Vagina (tissue), 2 donors: ENCODE measurements around the gene ARPP21. TPM values are rescaled to one million over a fixed set of nuclear protein-coding genes. Genes with fewer than 3 reads are reported as not detected.

ENCODE experiments used
- DNase-seq, 2 donors: peaks; one replicate each; pipeline ENCODE4 v3.0.0-alpha.2; 2017; ENCODE audit errors: extremely low spot score in 2 of 2
- H3K27ac ChIP-seq: fragments of 200-600 bp; sonication (generic); one replicate; pipeline ENCODE4 v1.5.1; 2019
- H3K27me3 ChIP-seq: fragments of 200-600 bp; sonication (generic); one replicate; pipeline ENCODE4 v1.5.1; 2019
- H3K36me3 ChIP-seq, 2 donors: fragments of 200-600 bp; sonication (generic); one replicate each; pipeline ENCODE4 v1.5.1; 2017 to 2019
- H3K4me1 ChIP-seq: fragments of 200-600 bp; sonication (generic); one replicate; pipeline ENCODE4 v1.5.1; 2019
- H3K4me3 ChIP-seq, 2 donors: fragments of 200-600 bp; sonication (generic); 1 replicate in 1 of 2; 2 replicates in 1 of 2; pipeline ENCODE4 v1.5.1; 2016 to 2019
- H3K9me3 ChIP-seq: fragments of 200-600 bp; sonication (generic); one replicate; pipeline ENCODE4 v1.5.1; 2019
- CTCF ChIP-seq, 3 experiments: fragments of 450-650 bp in 2 of 3; fragments of 200-600 bp in 1 of 3; sonication (generic) in 1 of 3; IDR thresholded peaks; one replicate each; pipeline ENCODE4 v1.5.1; 2017 to 2019; ENCODE audit warnings: antibody characterized with exemption in 3 of 3, mild to moderate bottlenecking in 2 of 3, moderate library complexity in 2 of 3
- POLR2A ChIP-seq, 2 donors: fragments of 450-650 bp; IDR thresholded peaks; one replicate each; pipeline ENCODE4 v1.6.1; 2017; ENCODE audit warnings: antibody characterized with exemption in 2 of 2, mild to moderate bottlenecking in 2 of 2, moderate library complexity in 2 of 2
- POLR2AphosphoS5 ChIP-seq, 2 donors: sonication (generic); formaldehyde crosslinking; IDR thresholded peaks; one replicate each; pipeline ENCODE4 v1.9.0; 2017; ENCODE audit warnings: antibody characterized with exemption in 2 of 2, mild to moderate bottlenecking in 2 of 2, low read depth in 1 of 2; ENCODE audit not compliant: insufficient read depth in 1 of 2
- intact Hi-C: fragments of 100-400 bp; cut with DNase I; formaldehyde crosslinking; loops from one replicate; pipeline ENCODE4 v1.15.1; 2023
- total RNA-seq: library from RNA; depleted of rRNA; stranded (reverse); fragments of >200 nt; gene quantifications from one replicate; pipeline ENCODE4 v1.2.3, GENCODE V29; 2016

The ARPP21 gene
- total RNA-seq, 1 donor from 2014 or later: not detected

DNA sequence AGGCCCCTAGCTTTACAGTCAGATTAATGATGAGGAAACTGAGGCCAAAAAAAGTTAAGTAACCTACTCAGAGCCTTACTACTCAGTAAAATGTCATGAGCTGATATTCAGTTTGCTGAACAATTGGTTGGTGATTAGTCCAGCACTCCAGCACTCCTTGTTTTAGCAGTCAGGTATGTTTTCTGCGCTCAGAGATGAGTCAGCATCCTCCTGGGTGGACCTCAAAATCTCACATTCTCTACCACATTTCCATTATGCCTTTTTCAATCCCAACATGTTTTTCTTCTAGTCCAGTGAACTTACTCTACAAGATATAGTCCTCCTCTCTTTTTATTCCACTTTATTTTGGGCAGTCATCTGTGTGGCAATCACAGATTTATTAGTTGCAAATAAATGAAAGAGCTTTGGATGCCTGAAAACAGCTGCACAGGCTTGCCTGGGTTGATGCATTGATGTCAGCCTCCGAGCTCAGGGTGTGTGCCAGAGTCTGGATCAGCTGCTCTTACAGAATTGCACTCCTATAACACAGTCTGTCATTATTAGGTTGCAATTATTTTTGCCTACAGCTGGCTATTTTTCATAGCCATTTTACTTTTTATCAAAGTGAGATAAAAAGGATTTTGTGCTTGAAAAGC, 133.2 kb downstream of the ARPP21 start:
- Histone ChIP-seq H3K27me3 (no peaks in the 10 kb centered on the region), H3K36me3 (no peaks in the 10 kb centered on the region), H3K4me1 (no peaks in the 10 kb centered on the region), H3K27ac (no peak overlapping the region), H3K9me3 (no peaks in the 10 kb centered on the region), H3K4me3 (no peak overlapping the region)
- DNase-seq: no peak
- TF ChIP-seq POLR2AphosphoS5 (IDR thresholded peaks at IDR 0.05; ENCODE audit: insufficient read depth in 1 of 2, low read depth in 1 of 2): no peak
- no peak for TF ChIP-seq POLR2A (IDR thresholded peaks at IDR 0.05)
- TF ChIP-seq CTCF (IDR thresholded peaks at IDR 0.05): no peak
- intact Hi-C loops: no loop called here

DNA sequence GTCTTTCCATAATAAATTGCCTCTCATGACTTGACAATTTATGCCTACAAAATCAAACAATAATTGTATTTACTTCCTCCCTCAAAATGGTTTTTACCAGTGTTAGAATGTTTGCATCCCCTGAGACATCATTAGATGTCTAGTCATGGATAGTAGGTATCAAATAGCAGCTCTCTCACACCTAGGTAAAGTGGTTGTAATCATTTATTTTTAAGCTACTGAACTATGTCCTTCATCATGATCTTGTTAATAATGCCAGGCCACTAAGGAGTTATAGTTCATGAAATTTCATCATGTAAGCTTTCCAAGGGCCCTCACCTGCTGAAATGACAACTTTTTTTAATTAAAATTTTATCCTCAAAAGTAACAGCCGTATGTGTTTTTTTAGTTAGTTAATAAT, 134.1 kb downstream of the ARPP21 start:
- intact Hi-C loops: no loop called here
- Histone ChIP-seq H3K36me3 (no peaks in the 10 kb centered on the region), H3K27ac (no peak overlapping the region), H3K4me3 (no peak overlapping the region), H3K4me1 (no peaks in the 10 kb centered on the region), H3K9me3 (no peaks in the 10 kb centered on the region), H3K27me3 (no peaks in the 10 kb centered on the region)
- TF ChIP-seq POLR2AphosphoS5 (IDR thresholded peaks at IDR 0.05; ENCODE audit: insufficient read depth in 1 of 2, low read depth in 1 of 2) (no peak), POLR2A (IDR thresholded peaks at IDR 0.05) (no peak), CTCF (IDR thresholded peaks at IDR 0.05) (no peak)
- DNase-seq: no peak

DNA sequence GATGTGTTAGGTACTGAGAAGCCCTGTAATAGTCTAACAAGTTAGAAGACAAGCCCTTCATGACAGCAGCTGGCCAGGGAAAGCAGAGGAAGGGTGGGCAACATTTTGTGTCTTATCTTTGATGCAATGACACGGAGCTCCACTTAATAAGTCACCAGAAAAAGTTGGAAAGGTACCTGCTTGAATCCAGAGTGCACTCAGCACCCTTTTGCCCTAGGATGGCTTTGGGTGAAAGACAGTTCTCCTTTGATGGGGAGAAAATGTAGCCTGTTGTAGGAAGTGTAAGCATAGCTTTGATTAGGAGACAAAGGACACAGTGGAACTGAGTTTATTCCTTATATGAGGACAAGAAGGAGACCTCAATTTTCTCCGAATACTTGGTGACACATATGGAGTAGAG, 137.0 kb downstream of the ARPP21 start:
- no peak overlapping the region for H3K4me3 ChIP-seq
- intact Hi-C loops: no loop called here

DNA sequence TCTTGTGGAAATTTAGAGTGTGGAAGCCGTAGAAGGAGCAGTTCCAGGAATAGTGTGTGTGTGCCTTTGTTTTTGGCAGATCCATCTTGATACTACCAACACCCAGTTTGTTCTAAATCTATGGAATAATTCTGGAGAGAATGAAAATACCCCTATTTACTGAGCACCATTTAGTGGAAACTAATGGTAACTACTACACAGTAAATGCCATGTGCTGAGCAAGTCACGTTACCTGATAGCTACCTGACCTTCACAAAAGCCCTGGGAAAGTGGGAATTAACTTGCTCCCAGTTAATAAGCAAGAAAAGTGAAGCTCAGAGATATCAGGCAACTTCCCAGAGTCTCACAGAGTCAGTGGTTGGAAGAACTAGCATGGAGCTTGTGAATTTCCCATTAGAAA, 137.7 kb downstream of the ARPP21 start:
- H3K9me3 ChIP-seq: no peaks in the 10 kb centered on the region
- TF ChIP-seq POLR2AphosphoS5 (IDR thresholded peaks at IDR 0.05; ENCODE audit: insufficient read depth in 1 of 2, low read depth in 1 of 2) (no peak), CTCF (IDR thresholded peaks at IDR 0.05) (no peak), POLR2A (IDR thresholded peaks at IDR 0.05) (no peak)
- H3K4me3 ChIP-seq: no peak overlapping the region
- H3K36me3 ChIP-seq: no peaks in the 10 kb centered on the region
- intact Hi-C loops: no loop called here
- H3K27me3 ChIP-seq: no peaks in the 10 kb centered on the region
- no peaks in the 10 kb centered on the region for H3K4me1 ChIP-seq
- DNase-seq: no peak
- no peak overlapping the region for H3K27ac ChIP-seq

More for the DNA sequence above, 137.0 kb downstream of the ARPP21 start:
- H3K27ac ChIP-seq: no peak overlapping the region
- TF ChIP-seq POLR2A (IDR thresholded peaks at IDR 0.05): no peak
- no peaks in the 10 kb centered on the region for H3K4me1 ChIP-seq
- H3K36me3 ChIP-seq: no peaks in the 10 kb centered on the region
- no peaks in the 10 kb centered on the region for H3K9me3 ChIP-seq
- H3K27me3 ChIP-seq: no peaks in the 10 kb centered on the region
- no peak for DNase-seq

DNA sequence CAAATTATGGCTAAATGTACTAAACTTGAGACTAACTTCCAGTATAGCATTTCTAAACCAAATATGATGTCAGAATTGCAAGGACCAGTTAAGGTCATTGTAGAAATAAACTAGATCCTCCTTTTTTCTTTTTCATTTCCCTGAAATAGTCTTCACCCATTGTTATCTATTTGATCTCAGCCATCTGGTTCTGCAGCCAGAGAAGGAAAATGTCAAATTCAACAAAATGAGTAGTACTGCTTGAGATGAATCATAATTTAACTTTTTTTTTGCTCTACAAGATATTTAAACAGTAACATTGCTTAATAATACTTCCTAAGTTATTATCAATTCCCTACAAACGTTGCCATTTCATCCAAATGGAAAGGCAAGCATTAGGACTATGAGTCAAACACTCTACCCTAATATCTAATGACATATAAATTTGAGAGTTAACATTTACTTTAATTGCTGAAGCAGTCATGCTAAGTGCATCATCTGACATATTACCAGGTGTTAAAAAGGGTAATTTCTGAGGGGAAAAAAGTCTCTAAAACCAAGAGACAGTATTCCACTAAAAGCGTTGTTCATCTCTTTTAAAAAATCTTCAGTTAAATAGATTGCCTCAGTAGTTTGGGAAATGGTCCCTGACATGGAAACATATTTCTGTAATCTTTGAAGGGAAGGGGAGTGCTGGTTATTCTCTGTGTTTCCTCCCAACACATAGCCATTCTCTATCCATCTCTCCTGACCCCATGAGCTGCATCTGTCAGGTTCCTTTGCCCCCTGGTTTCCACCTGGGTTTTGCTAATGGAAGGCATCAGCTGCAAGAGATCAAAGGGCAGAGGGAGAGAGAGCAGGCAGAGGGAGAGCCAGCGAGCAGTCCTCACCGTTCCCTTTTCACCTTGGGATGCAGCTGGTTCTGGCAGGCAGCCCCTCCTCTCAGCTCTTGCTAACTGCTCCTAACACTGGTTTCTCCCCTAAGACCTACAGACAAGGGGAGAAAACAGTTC, 138.5 kb downstream of the ARPP21 start:
- Histone ChIP-seq H3K27me3 (no peaks in the 10 kb centered on the region), H3K27ac (no peak overlapping the region), H3K9me3 (no peaks in the 10 kb centered on the region), H3K4me3 (no peak overlapping the region), H3K36me3 (no peaks in the 10 kb centered on the region), H3K4me1 (no peaks in the 10 kb centered on the region)
- TF ChIP-seq POLR2A (IDR thresholded peaks at IDR 0.05) (no peak), CTCF (IDR thresholded peaks at IDR 0.05) (no peak), POLR2AphosphoS5 (IDR thresholded peaks at IDR 0.05; ENCODE audit: insufficient read depth in 1 of 2, low read depth in 1 of 2) (no peak)
- DNase-seq: no peak
- intact Hi-C loops: no loop called here
